ENCODE data around the gene VPS13C.

- no peak for TF ChIP-seq CTCF (conservative IDR thresholded peaks at IDR 0.05; ENCODE audit: low read length)
- no peak for TF ChIP-seq EZH2phosphoT487 (IDR thresholded peaks at IDR 0.05; ENCODE audit: borderline replicate concordance)
Observed at GRCh38 chr15:62090988-62091387, 30.7 kb upstream of the VPS13C start.
